ENCODE measurements around the gene SIGLEC6.

DNA sequence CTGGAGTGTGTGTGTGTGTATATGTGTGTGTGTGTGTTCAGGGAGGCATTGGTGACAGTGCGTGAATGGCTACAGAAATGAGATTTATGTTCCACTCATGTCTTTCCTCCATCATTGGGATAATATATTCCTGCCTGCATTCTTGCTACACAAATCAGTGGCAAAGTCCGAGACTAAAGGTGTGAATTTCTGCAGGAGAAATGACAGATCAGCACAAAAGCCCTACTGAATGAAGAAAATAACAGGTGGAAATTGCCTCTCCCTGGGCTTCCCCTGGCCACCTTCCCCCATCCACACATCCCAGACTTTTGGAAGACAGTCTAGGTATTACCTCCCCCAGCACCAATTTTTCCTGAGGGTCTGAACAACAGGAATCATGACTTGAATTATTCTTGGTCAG lies 10.1 kb downstream of the SIGLEC6 start:
- TF ChIP-seq, protein P1, sequence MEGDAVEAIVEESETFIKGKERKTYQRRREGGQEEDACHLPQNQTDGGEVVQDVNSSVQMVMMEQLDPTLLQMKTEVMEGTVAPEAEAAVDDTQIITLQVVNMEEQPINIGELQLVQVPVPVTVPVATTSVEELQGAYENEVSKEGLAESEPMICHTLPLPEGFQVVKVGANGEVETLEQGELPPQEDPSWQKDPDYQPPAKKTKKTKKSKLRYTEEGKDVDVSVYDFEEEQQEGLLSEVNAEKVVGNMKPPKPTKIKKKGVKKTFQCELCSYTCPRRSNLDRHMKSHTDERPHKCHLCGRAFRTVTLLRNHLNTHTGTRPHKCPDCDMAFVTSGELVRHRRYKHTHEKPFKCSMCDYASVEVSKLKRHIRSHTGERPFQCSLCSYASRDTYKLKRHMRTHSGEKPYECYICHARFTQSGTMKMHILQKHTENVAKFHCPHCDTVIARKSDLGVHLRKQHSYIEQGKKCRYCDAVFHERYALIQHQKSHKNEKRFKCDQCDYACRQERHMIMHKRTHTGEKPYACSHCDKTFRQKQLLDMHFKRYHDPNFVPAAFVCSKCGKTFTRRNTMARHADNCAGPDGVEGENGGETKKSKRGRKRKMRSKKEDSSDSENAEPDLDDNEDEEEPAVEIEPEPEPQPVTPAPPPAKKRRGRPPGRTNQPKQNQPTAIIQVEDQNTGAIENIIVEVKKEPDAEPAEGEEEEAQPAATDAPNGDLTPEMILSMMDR (IDR thresholded peaks at IDR 0.05): no peak
- no peak for TF ChIP-seq POLR2A (IDR thresholded peaks at IDR 0.05)

Measured in lower leg skin (tissue), 3 donors.